Testis (tissue), 2 donors: ENCODE data around the gene OR2T6.
"Not testable (repeated sequence)": the region's sequence is repeated elsewhere in the genome, so short reads cannot be mapped to it uniquely, and the experiment has no call there.

Source experiments
- POLR2A ChIP-seq: fragments of 450-650 bp; IDR thresholded peaks from one replicate; pipeline ENCODE4 v1.6.1; 2017; ENCODE audit warnings: antibody characterized with exemption, mild to moderate bottlenecking, moderate library complexity
- TF ChIP-seq, protein P1 (sequence below), 3 experiments: fragments of 450-650 bp in 2 of 3; fragments of 200-600 bp in 1 of 3; sonication (generic) in 1 of 3; IDR thresholded peaks; one replicate each; pipeline ENCODE4 v1.5.1; 2016 to 2019; ENCODE audit warnings: antibody characterized with exemption in 3 of 3, mild to moderate bottlenecking in 2 of 3, moderate library complexity in 1 of 3

DNA sequence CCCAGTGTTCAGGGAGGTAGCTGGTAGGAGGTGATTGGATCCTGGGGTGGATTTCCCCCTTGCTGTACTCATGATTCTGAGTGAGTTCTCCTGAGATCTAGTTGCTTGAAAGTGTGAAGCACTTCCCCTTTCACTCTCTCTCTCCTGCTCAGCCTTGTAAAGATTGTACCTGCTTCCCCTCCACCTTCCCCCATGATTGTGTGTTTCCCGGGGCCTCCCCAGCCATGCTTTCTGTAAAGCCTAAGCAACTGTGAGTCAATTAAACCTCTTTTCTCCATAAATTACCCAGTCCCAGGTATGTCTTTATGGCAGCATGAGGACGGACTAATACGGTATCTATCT, 52.6 kb downstream of the OR2T6 start:
- TF ChIP-seq, protein P1, sequence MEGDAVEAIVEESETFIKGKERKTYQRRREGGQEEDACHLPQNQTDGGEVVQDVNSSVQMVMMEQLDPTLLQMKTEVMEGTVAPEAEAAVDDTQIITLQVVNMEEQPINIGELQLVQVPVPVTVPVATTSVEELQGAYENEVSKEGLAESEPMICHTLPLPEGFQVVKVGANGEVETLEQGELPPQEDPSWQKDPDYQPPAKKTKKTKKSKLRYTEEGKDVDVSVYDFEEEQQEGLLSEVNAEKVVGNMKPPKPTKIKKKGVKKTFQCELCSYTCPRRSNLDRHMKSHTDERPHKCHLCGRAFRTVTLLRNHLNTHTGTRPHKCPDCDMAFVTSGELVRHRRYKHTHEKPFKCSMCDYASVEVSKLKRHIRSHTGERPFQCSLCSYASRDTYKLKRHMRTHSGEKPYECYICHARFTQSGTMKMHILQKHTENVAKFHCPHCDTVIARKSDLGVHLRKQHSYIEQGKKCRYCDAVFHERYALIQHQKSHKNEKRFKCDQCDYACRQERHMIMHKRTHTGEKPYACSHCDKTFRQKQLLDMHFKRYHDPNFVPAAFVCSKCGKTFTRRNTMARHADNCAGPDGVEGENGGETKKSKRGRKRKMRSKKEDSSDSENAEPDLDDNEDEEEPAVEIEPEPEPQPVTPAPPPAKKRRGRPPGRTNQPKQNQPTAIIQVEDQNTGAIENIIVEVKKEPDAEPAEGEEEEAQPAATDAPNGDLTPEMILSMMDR (IDR thresholded peaks at IDR 0.05) = not testable (repeated sequence)
- not testable (repeated sequence) for TF ChIP-seq POLR2A
